Mammary epithelial cell (primary cell): Measurements from ENCODE around the gene TCHP.

Experiments used
- EZH2 ChIP-seq: IDR thresholded peaks from 2 replicates; pipeline ENCODE4 v1.6.1; 2012; ENCODE audit warnings: low read length, inconsistent platforms, borderline replicate concordance
- TF ChIP-seq, protein P1 (sequence below), 2 donors: IDR thresholded peaks in 1 of 2; conservative IDR thresholded peaks in 1 of 2; 2 replicates each; pipeline ENCODE4 v1.5.1; 2011 to 2012; ENCODE audit warnings: inconsistent platforms in 2 of 2, low read length in 2 of 2, mild to moderate bottlenecking in 2 of 2, control low read depth in 1 of 2, low read depth in 1 of 2; ENCODE audit not compliant: insufficient read depth in 1 of 2; ENCODE audit errors: extremely low read depth in 1 of 2

DNA sequence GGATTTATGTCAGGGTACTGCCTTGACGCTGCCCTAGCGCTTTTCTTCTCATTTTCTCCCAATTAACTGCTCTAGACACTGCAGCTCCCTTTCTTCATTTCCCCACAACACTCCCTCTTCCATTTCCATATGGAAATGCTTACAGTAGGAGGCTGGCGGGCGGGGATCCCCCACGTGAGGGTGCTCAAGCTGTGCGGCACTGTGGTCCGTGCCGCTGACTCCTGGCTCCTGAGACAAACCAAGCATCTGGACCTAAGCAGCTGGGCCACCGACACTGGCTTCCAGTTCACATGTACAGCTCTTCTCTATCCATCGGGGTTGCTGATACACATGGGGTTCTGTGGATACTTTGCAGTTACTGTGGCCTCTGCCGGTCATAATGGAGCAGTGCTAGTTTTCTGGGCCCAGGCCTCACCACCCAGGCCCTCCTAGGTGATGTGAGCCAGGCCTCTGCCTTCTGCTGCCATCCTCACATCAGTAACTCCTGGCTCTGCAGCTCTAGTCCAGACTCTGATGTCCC is 20.2 kb downstream of the TCHP start:
- TF ChIP-seq, protein P1, sequence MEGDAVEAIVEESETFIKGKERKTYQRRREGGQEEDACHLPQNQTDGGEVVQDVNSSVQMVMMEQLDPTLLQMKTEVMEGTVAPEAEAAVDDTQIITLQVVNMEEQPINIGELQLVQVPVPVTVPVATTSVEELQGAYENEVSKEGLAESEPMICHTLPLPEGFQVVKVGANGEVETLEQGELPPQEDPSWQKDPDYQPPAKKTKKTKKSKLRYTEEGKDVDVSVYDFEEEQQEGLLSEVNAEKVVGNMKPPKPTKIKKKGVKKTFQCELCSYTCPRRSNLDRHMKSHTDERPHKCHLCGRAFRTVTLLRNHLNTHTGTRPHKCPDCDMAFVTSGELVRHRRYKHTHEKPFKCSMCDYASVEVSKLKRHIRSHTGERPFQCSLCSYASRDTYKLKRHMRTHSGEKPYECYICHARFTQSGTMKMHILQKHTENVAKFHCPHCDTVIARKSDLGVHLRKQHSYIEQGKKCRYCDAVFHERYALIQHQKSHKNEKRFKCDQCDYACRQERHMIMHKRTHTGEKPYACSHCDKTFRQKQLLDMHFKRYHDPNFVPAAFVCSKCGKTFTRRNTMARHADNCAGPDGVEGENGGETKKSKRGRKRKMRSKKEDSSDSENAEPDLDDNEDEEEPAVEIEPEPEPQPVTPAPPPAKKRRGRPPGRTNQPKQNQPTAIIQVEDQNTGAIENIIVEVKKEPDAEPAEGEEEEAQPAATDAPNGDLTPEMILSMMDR (conservative IDR thresholded peaks at IDR 0.05 in 1 of 2, IDR thresholded peaks at IDR 0.05 in 1 of 2; ENCODE audit: extremely low read depth in 1 of 2, insufficient read depth in 1 of 2, low read depth in 1 of 2, low read length in 2 of 2) = no peak
- TF ChIP-seq EZH2 = no peak
